ENCODE results near the gene SMARCC1.

SMARCC1 gene

DNA sequence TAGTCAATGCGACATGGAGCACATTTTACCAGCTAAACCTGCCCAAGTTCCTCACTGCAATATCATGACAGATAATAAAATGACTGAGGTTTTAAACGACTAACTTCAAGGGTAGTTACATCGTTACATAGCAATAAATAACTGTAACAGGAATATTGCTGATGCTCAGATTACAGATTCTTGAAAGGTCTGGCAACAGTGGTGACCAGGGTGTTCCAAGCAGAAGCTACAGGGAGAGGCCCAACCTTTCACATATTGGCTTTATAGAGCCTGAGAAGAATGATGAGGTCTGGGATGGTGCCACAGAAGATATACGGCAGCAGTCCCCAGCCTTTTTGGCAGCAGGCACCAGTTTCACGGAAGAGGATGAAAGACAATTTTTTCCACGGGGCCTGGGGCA lies 151.9 kb downstream of the SMARCC1 start:
- DNase-seq: no peak
- TF ChIP-seq CTCF (IDR thresholded peaks at IDR 0.05; ENCODE audit: low read depth, low read length): no peak
- no peaks in the 10 kb centered on the region for H3K9me3 ChIP-seq (ENCODE audit: severe bottlenecking)
- no peak overlapping the region for H3K27ac ChIP-seq
- peaks cover 84% of the 10 kb centered on the region for H3K36me3 ChIP-seq
- no peaks in the 10 kb centered on the region for H3K27me3 ChIP-seq (ENCODE audit: insufficient read depth, low read depth, severe bottlenecking)
- no peak overlapping the region for H3K4me3 ChIP-seq (ENCODE audit: low read depth, low read length)

DNA sequence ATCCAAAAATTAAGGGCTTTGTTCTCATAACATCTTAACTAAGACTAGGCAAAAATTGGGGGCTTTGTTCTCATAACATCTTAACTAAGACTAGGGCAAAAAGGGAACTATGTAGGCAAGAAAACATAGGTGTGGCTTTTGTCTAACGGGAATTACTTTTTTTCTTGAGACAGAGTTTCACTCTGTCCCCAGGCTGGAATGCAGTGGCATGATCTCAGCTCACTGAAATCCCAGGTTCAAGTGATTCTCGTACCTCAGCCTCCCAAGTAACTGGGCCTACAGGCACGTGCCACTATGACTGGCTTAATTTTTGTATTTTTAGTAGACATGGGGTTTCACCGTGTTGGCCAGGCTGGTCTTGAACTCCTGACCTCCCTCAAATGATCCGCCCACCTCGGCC lies 153.3 kb downstream of the SMARCC1 start:
- H3K4me3 ChIP-seq (ENCODE audit: low read depth, low read length): no peak overlapping the region
- no peak for DNase-seq

GRCh38 chr3:47622671-47623461 lies 158.8 kb downstream of the SMARCC1 start:
- TF ChIP-seq CTCF (IDR thresholded peaks at IDR 0.05; ENCODE audit: low read depth, low read length): no peak
- DNase-seq: peak; percentile 42
- H3K36me3 ChIP-seq: peaks cover 78% of the 10 kb centered on the region
- no peaks in the 10 kb centered on the region for H3K27me3 ChIP-seq (ENCODE audit: insufficient read depth, low read depth, severe bottlenecking)
- no peak overlapping the region for H3K27ac ChIP-seq
- H3K9me3 ChIP-seq (ENCODE audit: severe bottlenecking): no peaks in the 10 kb centered on the region
- no peak overlapping the region for H3K4me3 ChIP-seq (ENCODE audit: low read depth, low read length)

More for the DNA sequence above, 153.3 kb downstream of the SMARCC1 start:
- TF ChIP-seq CTCF (IDR thresholded peaks at IDR 0.05; ENCODE audit: low read depth, low read length): no peak
- H3K36me3 ChIP-seq: peaks cover 80% of the 10 kb centered on the region
- H3K27ac ChIP-seq: no peak overlapping the region
- no peaks in the 10 kb centered on the region for H3K9me3 ChIP-seq (ENCODE audit: severe bottlenecking)
- H3K27me3 ChIP-seq (ENCODE audit: insufficient read depth, low read depth, severe bottlenecking): no peaks in the 10 kb centered on the region

GRCh38 chr3:47617086-47618010 lies 164.3 kb downstream of the SMARCC1 start:
- DNase-seq: no peak
- Histone ChIP-seq H3K4me3 (ENCODE audit: low read depth, low read length) (no peak overlapping the region), H3K9me3 (ENCODE audit: severe bottlenecking) (no peaks in the 10 kb centered on the region), H3K27me3 (ENCODE audit: insufficient read depth, low read depth, severe bottlenecking) (no peaks in the 10 kb centered on the region), H3K27ac (no peak overlapping the region), H3K36me3 (peaks cover 84% of the 10 kb centered on the region)
- no peak for TF ChIP-seq CTCF (IDR thresholded peaks at IDR 0.05; ENCODE audit: low read depth, low read length)

DNA sequence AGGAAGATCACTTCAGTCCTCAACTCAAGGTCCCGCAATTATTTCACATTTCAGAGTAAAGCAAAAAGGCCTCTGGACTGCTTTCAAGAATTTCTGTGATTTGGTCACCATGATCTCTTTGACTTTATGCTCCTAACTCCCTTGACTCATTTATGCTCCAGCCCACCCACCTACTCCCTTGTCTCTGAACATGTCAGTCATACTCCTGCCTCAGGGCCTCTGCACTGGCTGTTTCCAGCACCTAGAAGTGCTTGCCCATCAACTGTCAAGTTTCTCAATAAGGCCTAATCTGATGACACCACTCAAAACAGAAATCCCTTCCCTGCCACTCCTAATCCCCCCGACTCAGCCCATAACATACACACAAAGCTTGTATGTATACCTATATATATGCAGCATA lies 166.9 kb downstream of the SMARCC1 start:
- DNase-seq: no peak
- Histone ChIP-seq H3K27ac (no peak overlapping the region), H3K4me3 (ENCODE audit: low read depth, low read length) (no peak overlapping the region), H3K27me3 (ENCODE audit: insufficient read depth, low read depth, severe bottlenecking) (no peaks in the 10 kb centered on the region), H3K36me3 (peaks cover 83% of the 10 kb centered on the region), H3K9me3 (ENCODE audit: severe bottlenecking) (no peaks in the 10 kb centered on the region)
- no peak for TF ChIP-seq CTCF (IDR thresholded peaks at IDR 0.05; ENCODE audit: low read depth, low read length)

All from WERI-Rb-1 (cell line).